ENCODE results near the gene ELOVL6. TPM values are rescaled to one million over a fixed set of nuclear protein-coding genes. Genes with fewer than 3 reads are reported as not detected.
"Not testable (repeated sequence)": the region's sequence is repeated elsewhere in the genome, so short reads cannot be mapped to it uniquely, and the experiment has no call there.

ELOVL6 gene
- total and polyA plus RNA-seq, 7 donors = 1.2 to 43.6 (median 4.7) TPM

DNA sequence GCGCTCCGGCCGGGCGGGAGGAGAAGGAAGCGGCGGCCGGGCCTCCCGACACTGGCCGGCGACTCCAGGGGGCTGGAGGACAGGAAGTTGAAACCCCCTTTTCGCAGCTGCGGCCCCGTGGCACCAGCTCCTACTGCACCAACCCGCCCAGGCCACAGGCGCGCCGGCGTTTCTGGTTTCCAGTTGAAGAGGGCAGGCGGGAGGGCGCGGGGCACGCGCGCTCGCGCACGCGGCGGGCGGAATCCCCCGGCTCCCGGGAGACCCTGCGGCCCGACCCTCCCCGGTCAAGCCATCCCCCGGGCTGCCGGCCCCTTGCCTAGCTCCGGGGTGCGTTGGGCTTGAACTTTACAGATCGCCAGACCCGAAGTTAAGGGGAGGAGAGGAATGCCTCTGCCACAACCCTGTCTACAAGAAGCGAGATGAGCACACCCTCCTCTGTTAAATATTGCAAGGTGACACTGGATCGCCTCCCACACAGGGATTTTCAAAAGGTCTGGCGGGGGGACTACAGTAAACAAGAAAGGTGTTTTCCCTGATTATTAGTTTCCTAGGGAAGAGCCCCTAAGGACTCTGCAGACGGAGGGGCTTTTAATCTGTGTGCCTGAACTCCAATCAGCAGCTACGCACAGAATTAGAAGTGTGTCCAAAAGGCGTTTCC, 1.4 kb downstream of the ELOVL6 start:
- Histone ChIP-seq H3K27ac (peak overlapping the region; percentile 84 to 87 (median 86)), H3K27me3 (no peaks in the 10 kb centered on the region), H3K4me1 (peaks cover 0 to 23% (median 16%) of the 10 kb centered on the region in 4 donors), H3K36me3 (no peaks in the 10 kb centered on the region), H3K4me3 (peak overlapping the region; percentile 63 to 91 (median 86)), H3K9me3 (no peaks in the 10 kb centered on the region)
- peak; percentile 73 for DNase-seq
- TF ChIP-seq POLR2AphosphoS5 (IDR thresholded peaks at IDR 0.05) = no peak
- no peak for TF ChIP-seq POLR2A (IDR thresholded peaks at IDR 0.05)
- TF ChIP-seq EP300 (IDR thresholded peaks at IDR 0.05) = no peak
- TF ChIP-seq, protein P1, sequence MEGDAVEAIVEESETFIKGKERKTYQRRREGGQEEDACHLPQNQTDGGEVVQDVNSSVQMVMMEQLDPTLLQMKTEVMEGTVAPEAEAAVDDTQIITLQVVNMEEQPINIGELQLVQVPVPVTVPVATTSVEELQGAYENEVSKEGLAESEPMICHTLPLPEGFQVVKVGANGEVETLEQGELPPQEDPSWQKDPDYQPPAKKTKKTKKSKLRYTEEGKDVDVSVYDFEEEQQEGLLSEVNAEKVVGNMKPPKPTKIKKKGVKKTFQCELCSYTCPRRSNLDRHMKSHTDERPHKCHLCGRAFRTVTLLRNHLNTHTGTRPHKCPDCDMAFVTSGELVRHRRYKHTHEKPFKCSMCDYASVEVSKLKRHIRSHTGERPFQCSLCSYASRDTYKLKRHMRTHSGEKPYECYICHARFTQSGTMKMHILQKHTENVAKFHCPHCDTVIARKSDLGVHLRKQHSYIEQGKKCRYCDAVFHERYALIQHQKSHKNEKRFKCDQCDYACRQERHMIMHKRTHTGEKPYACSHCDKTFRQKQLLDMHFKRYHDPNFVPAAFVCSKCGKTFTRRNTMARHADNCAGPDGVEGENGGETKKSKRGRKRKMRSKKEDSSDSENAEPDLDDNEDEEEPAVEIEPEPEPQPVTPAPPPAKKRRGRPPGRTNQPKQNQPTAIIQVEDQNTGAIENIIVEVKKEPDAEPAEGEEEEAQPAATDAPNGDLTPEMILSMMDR (IDR thresholded peaks at IDR 0.05) = no peak
- WGBS, 2 donors = 0% methylated on average over 47 of the region's 47 CpGs
- intact Hi-C loops (cut with DNase I) = loop anchor here (5.0 to 10.0 kb wide), 4 partner anchors 150 to 1572 kb away; partner anchors contain the start of genes GAR1 and RPL34

DNA sequence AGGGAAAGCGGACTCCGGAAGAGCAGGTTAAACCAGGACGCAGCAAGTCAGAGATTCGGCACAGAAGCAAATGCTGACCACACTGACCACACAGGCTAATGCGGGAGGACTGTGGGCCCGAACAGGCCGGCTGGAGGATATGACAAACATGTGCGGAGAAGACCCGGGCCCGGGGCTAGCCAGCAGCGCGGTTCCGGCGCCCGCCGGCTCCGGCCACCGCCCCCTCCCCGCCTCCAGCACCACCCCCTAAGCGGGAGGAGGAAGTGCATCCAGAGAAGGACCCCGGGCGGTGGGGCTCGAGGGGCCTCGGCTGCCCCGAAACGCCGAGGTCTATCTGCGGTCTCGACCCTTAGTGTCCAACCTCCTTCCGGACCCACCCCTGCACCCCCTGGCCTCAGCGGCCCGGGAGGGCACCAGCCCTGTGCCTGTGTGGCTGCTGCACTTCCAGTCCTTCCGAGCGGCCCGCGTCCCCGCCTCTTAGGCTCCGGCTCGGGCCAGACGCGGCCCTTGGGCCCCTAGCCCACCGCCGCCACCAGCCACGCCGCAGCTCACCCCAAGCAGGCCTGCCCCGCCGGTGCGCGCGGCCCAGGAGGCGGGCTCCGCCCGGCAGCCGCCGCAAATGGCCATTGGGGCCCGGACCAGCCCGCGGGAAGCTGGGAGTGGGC, 2.1 kb downstream of the ELOVL6 start:
- Histone ChIP-seq H3K4me1 (peaks cover 0 to 23% (median 16%) of the 10 kb centered on the region in 4 donors), H3K27ac (peak overlapping the region; percentile 84 to 87 (median 86)), H3K4me3 (peak overlapping the region; percentile 63 to 91 (median 86)), H3K36me3 (no peaks in the 10 kb centered on the region), H3K9me3 (no peaks in the 10 kb centered on the region), H3K27me3 (no peaks in the 10 kb centered on the region)
- intact Hi-C loops (cut with DNase I) = loop anchor here (5.0 to 10.0 kb wide), 4 partner anchors 149 to 1572 kb away; partner anchors contain the start of genes GAR1 and RPL34
- 0% methylated on average over 58 of the region's 58 CpGs for WGBS, 2 donors
- peak in 3 of 4 donors; percentile 12 to 52 (median 33) for TF ChIP-seq POLR2AphosphoS5 (IDR thresholded peaks at IDR 0.05)
- TF ChIP-seq, protein P1 (IDR thresholded peaks at IDR 0.05) = no peak
- TF ChIP-seq EP300 (IDR thresholded peaks at IDR 0.05) = no peak
- peak in 1 of 2 donors; percentile 27 for TF ChIP-seq POLR2A (IDR thresholded peaks at IDR 0.05)
- peak; percentile 66 for DNase-seq

DNA sequence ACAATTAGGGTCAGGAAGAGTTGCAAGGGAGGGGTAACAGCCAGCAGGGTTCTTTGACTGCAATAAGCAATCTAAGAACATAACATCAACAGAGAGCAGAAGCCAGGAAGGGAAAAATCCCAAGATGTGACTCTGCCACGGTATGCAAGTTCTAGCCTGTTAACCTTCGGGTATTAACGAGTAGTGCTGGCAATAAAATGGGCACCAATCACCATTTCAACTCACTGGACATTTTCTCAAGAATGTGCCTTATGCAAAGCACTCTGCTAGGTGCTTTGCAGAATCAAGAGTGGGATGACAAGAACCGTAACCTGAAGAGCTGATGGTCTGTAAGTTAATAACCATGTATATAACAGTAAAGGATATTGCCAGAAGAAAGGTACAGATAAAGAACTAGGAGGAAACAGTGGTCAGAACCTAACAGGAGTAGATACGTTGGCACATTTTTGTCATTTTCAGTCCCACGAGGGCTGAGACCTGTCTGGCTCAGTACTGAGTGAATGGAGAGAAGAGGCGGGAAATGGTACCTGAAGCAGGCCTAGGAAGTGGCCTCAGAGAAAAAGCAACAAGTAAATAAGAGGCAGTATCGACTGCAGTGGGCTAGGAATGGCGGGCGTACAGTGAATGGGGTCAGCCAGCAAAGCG, 2.7 kb downstream of the ELOVL6 start:
- intact Hi-C loops (cut with DNase I) = loop anchor here (5.0 to 10.0 kb wide), 4 partner anchors 148 to 1571 kb away; partner anchors contain the start of genes GAR1 and RPL34
- no peak for DNase-seq
- Histone ChIP-seq H3K27me3 (no peaks in the 10 kb centered on the region), H3K36me3 (no peaks in the 10 kb centered on the region), H3K9me3 (no peaks in the 10 kb centered on the region), H3K27ac (peak overlapping the region; percentile 84 to 87 (median 86)), H3K4me3 (peak overlapping the region; percentile 63 to 91 (median 86)), H3K4me1 (peaks cover 0 to 23% (median 16%) of the 10 kb centered on the region in 4 donors)
- 11 to 25% methylated on average over 11 of the region's 11 CpGs for whole genome bisulfite sequencing, 2 donors
- TF ChIP-seq, protein P1 (IDR thresholded peaks at IDR 0.05) = no peak
- TF ChIP-seq POLR2AphosphoS5 (IDR thresholded peaks at IDR 0.05) (no peak), POLR2A (IDR thresholded peaks at IDR 0.05) (no peak), EP300 (IDR thresholded peaks at IDR 0.05) (no peak)

DNA sequence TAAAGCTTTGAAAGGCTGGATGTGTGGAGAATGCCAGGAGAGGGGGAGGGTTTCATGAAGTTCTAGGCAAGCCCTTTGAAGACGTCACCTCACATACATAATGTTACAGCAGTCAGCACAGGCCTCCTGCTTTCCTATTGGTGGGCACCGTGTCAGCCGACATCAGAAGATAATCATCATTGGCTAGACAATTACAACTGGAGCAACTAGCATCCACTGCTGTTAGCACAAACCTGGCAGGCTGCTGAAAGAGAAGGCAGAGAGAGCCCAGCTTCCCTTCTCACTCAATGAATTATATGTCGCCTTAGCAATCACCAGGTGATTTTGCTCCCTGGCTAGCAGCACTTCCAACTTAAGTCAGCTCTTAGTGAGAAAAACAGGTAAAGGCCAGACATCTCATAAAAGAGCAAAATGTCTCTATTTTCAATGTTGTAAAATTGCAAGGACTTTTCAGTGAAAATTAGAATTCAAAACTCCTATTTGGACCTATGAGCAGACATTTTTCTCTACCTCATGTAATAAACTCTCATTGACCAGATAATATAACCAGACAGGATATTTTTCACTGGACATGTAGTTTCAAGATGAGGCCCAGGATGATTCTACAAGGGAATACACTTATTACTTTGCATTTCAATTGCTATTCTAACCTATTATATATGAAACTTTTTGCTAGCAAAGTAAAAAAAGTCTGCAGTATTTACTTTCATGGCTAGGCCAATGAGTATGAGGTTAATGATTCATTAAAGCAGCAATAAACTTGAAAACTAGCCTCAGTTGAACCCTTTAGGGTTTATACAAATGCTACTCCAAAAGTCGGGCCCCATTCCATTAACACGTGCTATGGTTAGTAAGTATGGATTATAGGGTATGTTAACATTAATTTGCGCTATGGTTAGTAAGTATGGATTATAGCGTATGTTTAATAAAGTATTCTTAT, 4.3 kb downstream of the ELOVL6 start:
- H3K27ac ChIP-seq = peak overlapping the region in 3 of 4 donors; percentile 8 to 35 (median 26)
- DNase-seq = peak; percentile 83
- no peaks in the 10 kb centered on the region for H3K27me3 ChIP-seq
- no peaks in the 10 kb centered on the region for H3K36me3 ChIP-seq
- no peaks in the 10 kb centered on the region for H3K9me3 ChIP-seq
- intact Hi-C loops (cut with DNase I) = loop anchor here (10.0 kb wide), 3 partner anchors 321 to 1569 kb away; partner anchors contain the start of genes GAR1 and RPL34
- peak in 3 of 4 donors; percentile 43 to 83 (median 57) for TF ChIP-seq POLR2AphosphoS5 (IDR thresholded peaks at IDR 0.05)
- TF ChIP-seq, protein P1 (IDR thresholded peaks at IDR 0.05) = no peak
- peak; percentile 14 to 52 for TF ChIP-seq POLR2A (IDR thresholded peaks at IDR 0.05)
- no peak for TF ChIP-seq EP300 (IDR thresholded peaks at IDR 0.05)
- H3K4me3 ChIP-seq = no peak overlapping the region
- peaks cover 0 to 22% (median 14%) of the 10 kb centered on the region in 4 donors for H3K4me1 ChIP-seq
- WGBS, 2 donors = 14 to 47% methylated on average over 8 of the region's 8 CpGs

DNA sequence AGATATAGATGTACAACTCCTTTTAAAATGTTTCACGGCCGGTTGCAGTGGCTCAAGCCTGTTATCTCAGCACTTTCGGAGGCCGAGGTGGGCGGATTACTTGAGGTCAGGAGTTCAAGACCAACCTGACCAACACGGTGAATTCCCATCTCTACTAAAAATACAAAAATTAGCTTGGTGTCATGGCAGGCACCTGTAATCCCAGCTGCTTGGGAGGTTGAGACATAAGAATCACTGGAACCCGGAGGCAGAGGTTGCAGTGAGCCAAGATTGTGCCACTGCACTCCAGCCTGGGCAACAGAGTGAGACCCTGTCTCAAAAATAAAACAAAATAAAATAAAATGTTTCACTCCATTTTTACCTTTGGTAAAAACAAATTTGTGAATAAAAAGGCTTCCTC, 5.1 kb downstream of the ELOVL6 start:
- DNase-seq, H3K4me3 ChIP-seq, H3K27me3 ChIP-seq, H3K9me3 ChIP-seq, H3K36me3 ChIP-seq: not testable (repeated sequence)
- WGBS, 2 donors = 60 to 77% methylated on average over 7 of the region's 7 CpGs
- peaks cover 0 to 18% (median 6%) of the 10 kb centered on the region in 4 donors for H3K4me1 ChIP-seq
- intact Hi-C loops (cut with DNase I) = loop anchor here (10.0 kb wide), 3 partner anchors 322 to 1568 kb away; partner anchors contain the start of genes GAR1 and RPL34
- H3K27ac ChIP-seq = peak overlapping the region in 2 of 4 donors; percentile 26 to 35
